HepG2 (cell line): ENCODE data around the gene PSMB8. TPM values are rescaled to one million over a fixed set of nuclear protein-coding genes. Genes with fewer than 3 reads are reported as not detected.

Experiments used
- ATAC-seq: fragments of 200-7000 bp; cut with Tn5 transposase; 3 replicates; pipeline ENCODE4 v1.9.1; 2020; ENCODE audit warnings: mild to moderate bottlenecking, moderate library complexity
- BruUV-seq: library from RNA; stranded (reverse); fragments of 400-500 nt; replicated peaks from 2 replicates; lab custom pipeline; 2021; lab: Mats Ljungman, UMichigan
- CTCF ChIA-PET: fragments of 300-600 bp; formaldehyde crosslinking; extraction: SDS; loops from one replicate; lab custom pipeline; 2021; ENCODE audit warnings: low total read pairs, inconsistent platforms, low intra/inter-chr PET ratio; lab: Yijun Ruan, JAX
- POLR2A ChIA-PET: fragments of 350-600 bp; sonication (Branson Sonifier 250); formaldehyde crosslinking; loops from one replicate; lab custom pipeline; 2020; ENCODE audit warnings: antibody characterized with exemption, inconsistent platforms; lab: Yijun Ruan, JAX
- DNase-seq: peaks from one replicate; pipeline ENCODE4 v3.0.0-alpha.2; 2015; ENCODE audit warnings: low spot score
- FAIRE-seq: peaks from 3 replicates; lab custom pipeline; 2011; peaks lifted over from hg19 to GRCh38; lab: Jason Lieb, UNC
- H2AFZ ChIP-seq: one replicate; pipeline ENCODE4 v1.6.1; 2011; ENCODE audit warnings: low read length, inconsistent platforms
- H3K27ac ChIP-seq: fragments of 300-600 bp; 3 replicates; pipeline ENCODE4 v1.8.0; 2011; ENCODE audit warnings: mixed run types, mild to moderate bottlenecking, mixed read lengths, low read length, inconsistent platforms; ENCODE audit not compliant: insufficient read depth; ENCODE audit errors: extremely low read length
- H3K27me3 ChIP-seq, 2 experiments: fragments of 200-600 bp in 1 of 2; 2 replicates in 1 of 2; 3 replicates in 1 of 2; pipeline versions ENCODE4 v1.6.0 to v1.8.0; 2011; ENCODE audit warnings: low read length in 2 of 2, mild to moderate bottlenecking in 2 of 2, moderate library complexity in 2 of 2, inconsistent platforms in 1 of 2; ENCODE audit not compliant: insufficient read depth in 2 of 2, control insufficient read depth in 1 of 2
- H3K36me3 ChIP-seq, 2 experiments: fragments of 200-600 bp in 1 of 2; replicated peaks in 1 of 2; 2 replicates in 1 of 2; 3 replicates in 1 of 2; pipeline versions ENCODE4 v1.5.1 to v1.8.0; 2011; ENCODE audit warnings: low read length in 2 of 2, inconsistent platforms in 1 of 2; ENCODE audit not compliant: insufficient read depth in 2 of 2, control insufficient read depth in 1 of 2
- H3K4me1 ChIP-seq: 2 replicates; pipeline ENCODE4 v1.5.1; 2012; ENCODE audit warnings: low read length, inconsistent platforms; ENCODE audit not compliant: insufficient read depth
- H3K4me2 ChIP-seq: 2 replicates; pipeline ENCODE4 v1.6.0; 2011; ENCODE audit warnings: low read depth, low read length, inconsistent platforms
- H3K4me3 ChIP-seq, 3 experiments: fragments of 200-600 bp in 1 of 3; sonication (generic), shearing (Covaris generic) in 1 of 3; replicated peaks in 1 of 3; 2 replicates each; pipeline ENCODE4 v1.5.1; 2011 to 2016; ENCODE audit warnings: low read length in 3 of 3, inconsistent platforms in 2 of 3, low read depth in 2 of 3, mild to moderate bottlenecking in 2 of 3, control low read depth in 1 of 3, mixed read lengths in 1 of 3; ENCODE audit not compliant: insufficient read depth in 1 of 3
- H3K79me2 ChIP-seq: one replicate; pipeline ENCODE4 v1.6.1; 2011; ENCODE audit warnings: low read length, inconsistent platforms; ENCODE audit not compliant: insufficient read depth
- H3K9ac ChIP-seq: 2 replicates; pipeline ENCODE4 v1.6.0; 2011; ENCODE audit warnings: mild to moderate bottlenecking, low read depth, low read length, inconsistent platforms; ENCODE audit not compliant: insufficient read depth
- H3K9me3 ChIP-seq: 2 replicates; pipeline ENCODE4 v1.5.1; 2012; ENCODE audit warnings: mild to moderate bottlenecking, low read length
- H4K20me1 ChIP-seq: 2 replicates; pipeline ENCODE4 v1.6.0; 2011; ENCODE audit warnings: inconsistent platforms, mild to moderate bottlenecking, low read length, moderate library complexity; ENCODE audit not compliant: insufficient read depth
- EZH2 ChIP-seq: conservative IDR thresholded peaks from 2 replicates; pipeline ENCODE4 v1.6.1; 2012; ENCODE audit warnings: mild to moderate bottlenecking, low read depth, low read length, moderate library complexity
- GLI4 ChIP-seq: sonication (generic); formaldehyde crosslinking; IDR thresholded peaks from 2 replicates; pipeline ENCODE4 v1.5.1; 2020; ENCODE audit warnings: missing genetic modification reagents, mild to moderate bottlenecking, moderate library complexity, borderline replicate concordance
- HIVEP1 ChIP-seq: sonication (generic); formaldehyde crosslinking; IDR thresholded peaks from 2 replicates; pipeline ENCODE4 v1.4.0; 2020; ENCODE audit warnings: mild to moderate bottlenecking, missing genetic modification reagents
- MTF1 ChIP-seq: sonication (generic); formaldehyde crosslinking; IDR thresholded peaks from 2 replicates; pipeline ENCODE4 v1.5.0; 2020; ENCODE audit warnings: missing genetic modification reagents
- THYN1 ChIP-seq: sonication (generic); formaldehyde crosslinking; IDR thresholded peaks from 2 replicates; pipeline ENCODE4 v1.8.1; 2023; ENCODE audit warnings: low read depth, mild to moderate bottlenecking, moderate library complexity, missing genetic modification reagents, borderline replicate concordance
- ZBTB20 ChIP-seq: sonication (generic); formaldehyde crosslinking; IDR thresholded peaks from 2 replicates; pipeline ENCODE4 v1.8.1; 2023; ENCODE audit warnings: missing genetic modification reagents, low read depth, mild to moderate bottlenecking, borderline replicate concordance
- ZBTB43 ChIP-seq: sonication (generic); formaldehyde crosslinking; conservative IDR thresholded peaks from 2 replicates; pipeline ENCODE4 v1.4.0; 2020; ENCODE audit warnings: missing genetic modification reagents
- ZKSCAN8 ChIP-seq: IDR thresholded peaks from 2 replicates; pipeline ENCODE4 v1.6.1; 2016; ENCODE audit warnings: borderline replicate concordance, missing genetic modification reagents, missing compliant biosample characterization
- ZNF354B ChIP-seq: sonication (generic); formaldehyde crosslinking; IDR thresholded peaks from 2 replicates; pipeline ENCODE4 v1.8.0; 2022; ENCODE audit warnings: mild to moderate bottlenecking, missing genetic modification reagents
- ZNF672 ChIP-seq: sonication (generic); formaldehyde crosslinking; IDR thresholded peaks from 2 replicates; pipeline ENCODE4 v1.8.1; 2022; ENCODE audit warnings: missing genetic modification reagents
- WGBS: methylation state at CpG from one replicate; pipeline ENCODE4 v1.1.6; 2017; ENCODE audit warnings: low lambda C conversion rate; 5-methylcytosine and 5-hydroxymethylcytosine counted together
- in situ Hi-C: cut with HindIII; loops from 2 replicates; pipeline ENCODE4 v1.10.0; 2017; ENCODE audit warnings: low pct_unique_long_range_greater_than_20kb; ENCODE audit not compliant: extremely low pct_ligation_motif_present
- intact Hi-C: fragments of 100-400 bp; cut with micrococcal nuclease; formaldehyde crosslinking; loops from one replicate; pipeline ENCODE4 v1.10.0; 2022; ENCODE audit not compliant: unreplicated experiment
- polyA plus RNA-seq, 8 experiments: library from polyadenylated mRNA; depleted of rRNA in 3 of 8; stranded (reverse) in 7 of 8; unstranded in 1 of 8; fragments of >200 nt; fragmentation: Illumina TruSeq in 4 of 8; extraction: Trizol in 4 of 8; gene quantifications; 2 replicates each; pipeline versions ENCODE4 v1.2.1 to v1.2.3, GENCODE V29; 2011 to 2016; ENCODE audit warnings: low read depth in 4 of 8, missing spikeins in 1 of 8, mixed read lengths in 1 of 8; ENCODE audit not compliant: insufficient read depth in 1 of 8
- total RNA-seq, 5 experiments: library from RNA; depleted of rRNA; stranded (reverse); fragments of >200 nt; fragmentation: Illumina TruSeq; extraction: Trizol; gene quantifications; 2 replicates each; pipeline ENCODE4 v1.2.3, GENCODE V29; 2016; ENCODE audit warnings: low read depth in 1 of 5
- TF ChIP-seq, protein P1 (sequence below): sonication (generic); formaldehyde crosslinking; IDR thresholded peaks from 2 replicates; pipeline ENCODE4 v1.4.0; 2020; ENCODE audit warnings: missing genetic modification reagents, borderline replicate concordance

PSMB8 gene
- total and polyA plus RNA-seq, 2 of the 13 experiments (the other 11 are each of a cell fraction or from before 2014, with no cell fraction given) = 30.7 to 64.7 TPM

DNA sequence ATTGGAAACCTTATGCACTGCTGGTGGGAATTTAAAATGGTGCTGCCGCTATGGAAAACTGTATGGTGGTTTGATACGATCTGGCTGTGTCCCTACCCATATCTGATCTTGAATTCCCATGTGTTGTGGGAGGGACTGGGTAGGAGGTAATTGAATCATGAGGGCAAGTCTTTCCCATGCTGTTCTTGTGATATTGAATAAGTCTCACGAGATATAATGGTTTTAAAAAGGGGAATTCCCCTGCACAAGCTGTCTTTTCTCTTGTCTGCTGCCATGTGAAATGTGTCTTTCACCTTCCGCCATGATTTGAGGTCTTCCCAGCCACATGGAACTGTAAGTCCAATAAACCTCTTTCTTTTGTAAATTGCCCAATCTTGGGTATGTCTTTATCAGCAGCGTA is 10.2 kb downstream of the PSMB8 start (continued):
- TF ChIP-seq, protein P1, sequence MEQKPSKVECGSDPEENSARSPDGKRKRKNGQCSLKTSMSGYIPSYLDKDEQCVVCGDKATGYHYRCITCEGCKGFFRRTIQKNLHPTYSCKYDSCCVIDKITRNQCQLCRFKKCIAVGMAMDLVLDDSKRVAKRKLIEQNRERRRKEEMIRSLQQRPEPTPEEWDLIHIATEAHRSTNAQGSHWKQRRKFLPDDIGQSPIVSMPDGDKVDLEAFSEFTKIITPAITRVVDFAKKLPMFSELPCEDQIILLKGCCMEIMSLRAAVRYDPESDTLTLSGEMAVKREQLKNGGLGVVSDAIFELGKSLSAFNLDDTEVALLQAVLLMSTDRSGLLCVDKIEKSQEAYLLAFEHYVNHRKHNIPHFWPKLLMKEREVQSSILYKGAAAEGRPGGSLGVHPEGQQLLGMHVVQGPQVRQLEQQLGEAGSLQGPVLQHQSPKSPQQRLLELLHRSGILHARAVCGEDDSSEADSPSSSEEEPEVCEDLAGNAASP (CRISPR knock-in tag) = no peak
- TF ChIP-seq HIVEP1 = no peak

- ATAC-seq (no peak), DNase-seq (no peak), FAIRE-seq (no peak)
- H3K9ac ChIP-seq = no peak overlapping the region
- WGBS = 94% methylated on average over 13 of the region's 13 CpGs
- BruUV-seq = no TSS peak
- H3K9me3 ChIP-seq = no peaks in the 10 kb centered on the region
- peaks cover 11% of the 10 kb centered on the region for H3K4me1 ChIP-seq
- intact Hi-C loops = no loop called here
- CTCF ChIA-PET = no interaction called here
- no peak overlapping the region for H3K4me3 ChIP-seq
- H2AFZ ChIP-seq = no peak overlapping the region
- no peaks in the 10 kb centered on the region for H4K20me1 ChIP-seq
- H3K27ac ChIP-seq = no peak overlapping the region
- H3K36me3 ChIP-seq = peaks cover 13 to 33% of the 10 kb centered on the region in 2 experiments; a peak in 4 of 5 replicates
- H3K4me2 ChIP-seq = no peak overlapping the region
- no peak for TF ChIP-seq ZNF354B (CRISPR knock-in tag)
- TF ChIP-seq EZH2 = no peak
- TF ChIP-seq ZKSCAN8 (CRISPR knock-in tag) = no peak
- no peak for TF ChIP-seq ZBTB20
- TF ChIP-seq MTF1 (CRISPR knock-in tag) = no peak
- no peak for TF ChIP-seq ZBTB43 (CRISPR knock-in tag)
- no peak for TF ChIP-seq THYN1
- TF ChIP-seq ZNF672 (CRISPR knock-in tag) = no peak
- no peak for TF ChIP-seq GLI4 (CRISPR knock-in tag)
- H3K27me3 ChIP-seq = no peaks in the 10 kb centered on the region
- in situ Hi-C loops = loop anchor here (5.0 kb wide), 1 partner anchor 35 kb away; no protein-coding TSS in a partner anchor
- POLR2A ChIA-PET = no interaction called here
- H3K79me2 ChIP-seq = peaks cover 3% of the 10 kb centered on the region
These were observed 11.3 kb downstream of the PSMB8 start for GRCh38 chr6:32832535-32832934.
